Epithelial cell of proximal tubule (primary cell): ENCODE measurements around the gene UST. TPM values are rescaled to one million over a fixed set of nuclear protein-coding genes. Genes with fewer than 3 reads are reported as not detected.

ENCODE experiments used
- DNase-seq: peaks from one replicate; pipeline ENCODE4 v3.0.0-alpha.2; 2011; ENCODE audit warnings: low read depth
- H3K4me3 ChIP-seq: 2 replicates; pipeline ENCODE4 v1.5.1; 2011; ENCODE audit warnings: low read depth, mild to moderate bottlenecking, low read length
- CTCF ChIP-seq: conservative IDR thresholded peaks from 2 replicates; pipeline ENCODE4 v1.5.1; 2012; ENCODE audit warnings: low read depth, mild to moderate bottlenecking, low read length
- total RNA-seq: library from RNA; depleted of rRNA; stranded (reverse); fragments of >200 nt; gene quantifications from 2 replicates; pipeline ENCODE4 v1.2.3, GENCODE V29; 2015

UST gene
- total RNA-seq, 1 donor from 2014 or later = 1.1 TPM

GRCh38 chr6:148867862-148868261 lies 121.0 kb downstream of the UST start:
- no peak overlapping the region for H3K4me3 ChIP-seq
- no peak for TF ChIP-seq CTCF
- no peak for DNase-seq

DNA sequence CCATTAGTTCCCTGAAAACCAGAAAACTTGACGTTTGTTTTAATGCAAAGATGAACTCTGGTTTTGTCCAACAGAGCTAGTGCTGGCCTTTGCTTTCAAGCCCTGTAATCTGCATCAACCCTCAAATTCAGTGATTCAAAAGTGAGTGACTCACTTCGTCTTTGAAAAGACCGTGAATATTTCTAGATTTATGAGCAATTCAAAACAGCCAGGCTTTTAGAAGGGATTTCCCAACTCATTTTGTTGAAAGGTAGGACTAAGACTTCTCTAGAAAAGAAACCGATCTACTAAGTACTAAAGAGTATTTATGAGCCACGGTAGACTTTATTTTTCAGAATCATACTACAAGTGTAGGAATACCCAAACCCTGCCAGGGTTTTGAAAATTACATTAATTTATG lies 121.5 kb downstream of the UST start:
- H3K4me3 ChIP-seq = no peak overlapping the region
- DNase-seq = no peak
- TF ChIP-seq CTCF = no peak

DNA sequence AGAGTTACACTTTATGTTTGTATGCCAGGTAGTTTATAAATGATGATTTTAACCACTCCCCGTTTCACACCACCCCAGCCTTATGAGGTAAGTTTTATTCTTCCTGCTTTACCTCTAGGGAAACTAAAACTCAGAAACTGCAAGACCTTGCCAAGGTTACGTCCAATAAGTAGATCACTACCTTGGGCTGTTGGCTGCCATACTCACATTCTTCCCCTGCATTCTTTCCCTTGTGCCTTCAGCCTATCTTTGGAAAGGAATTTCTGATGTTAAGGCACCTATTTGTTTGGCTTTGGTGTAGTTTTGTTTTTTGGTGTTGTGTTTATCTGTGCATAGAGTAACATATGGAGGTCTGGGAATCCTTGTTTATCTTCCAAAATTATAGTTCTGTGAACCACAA lies 122.1 kb downstream of the UST start:
- DNase-seq = no peak
- H3K4me3 ChIP-seq = no peak overlapping the region
- no peak for TF ChIP-seq CTCF

- TF ChIP-seq CTCF = no peak
- no peak for DNase-seq
- no peak overlapping the region for H3K4me3 ChIP-seq
Measured at GRCh38 chr6:148869585-148869984, 122.8 kb downstream of the UST start.

DNA sequence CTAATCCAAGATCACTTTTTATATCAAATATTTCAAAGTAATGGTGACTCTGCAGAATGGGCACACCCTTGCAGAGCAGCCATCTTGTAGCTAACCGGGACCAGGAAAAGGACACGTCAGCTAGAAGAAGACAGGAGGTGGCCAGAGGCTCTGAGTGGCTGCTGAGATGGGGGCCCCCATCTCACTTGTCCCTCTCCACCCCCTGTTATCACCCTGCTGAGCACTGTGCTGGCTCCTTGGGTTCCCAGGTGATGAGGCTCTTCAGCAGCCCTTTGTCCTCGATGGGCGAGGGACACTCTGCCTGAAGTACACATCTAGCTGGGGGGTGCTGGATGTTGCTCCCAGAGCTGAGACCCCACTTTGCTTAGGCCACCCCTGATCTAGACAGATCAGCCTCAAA lies 126.3 kb downstream of the UST start:
- no peak overlapping the region for H3K4me3 ChIP-seq
- DNase-seq = no peak
- no peak for TF ChIP-seq CTCF

DNA sequence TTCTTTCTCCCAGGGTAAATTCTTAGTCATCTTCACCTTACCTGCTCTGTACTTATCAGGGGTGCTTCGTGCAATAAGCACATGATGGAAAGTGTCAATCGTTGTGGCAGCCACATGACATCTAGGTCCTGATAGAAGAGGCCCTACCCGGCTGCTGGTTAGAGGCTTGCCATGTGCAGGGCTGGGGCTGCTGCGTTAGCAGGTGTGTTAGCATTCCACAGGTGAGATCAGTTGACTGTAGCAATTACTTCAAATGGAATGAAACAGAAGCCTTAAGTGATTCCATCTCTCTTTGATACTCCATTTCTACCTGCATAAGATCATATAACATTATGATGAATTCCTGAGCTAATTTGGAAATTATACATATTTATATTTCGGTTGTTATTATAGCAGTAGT lies 127.0 kb downstream of the UST start:
- DNase-seq = no peak
- no peak for TF ChIP-seq CTCF
- H3K4me3 ChIP-seq = no peak overlapping the region

DNA sequence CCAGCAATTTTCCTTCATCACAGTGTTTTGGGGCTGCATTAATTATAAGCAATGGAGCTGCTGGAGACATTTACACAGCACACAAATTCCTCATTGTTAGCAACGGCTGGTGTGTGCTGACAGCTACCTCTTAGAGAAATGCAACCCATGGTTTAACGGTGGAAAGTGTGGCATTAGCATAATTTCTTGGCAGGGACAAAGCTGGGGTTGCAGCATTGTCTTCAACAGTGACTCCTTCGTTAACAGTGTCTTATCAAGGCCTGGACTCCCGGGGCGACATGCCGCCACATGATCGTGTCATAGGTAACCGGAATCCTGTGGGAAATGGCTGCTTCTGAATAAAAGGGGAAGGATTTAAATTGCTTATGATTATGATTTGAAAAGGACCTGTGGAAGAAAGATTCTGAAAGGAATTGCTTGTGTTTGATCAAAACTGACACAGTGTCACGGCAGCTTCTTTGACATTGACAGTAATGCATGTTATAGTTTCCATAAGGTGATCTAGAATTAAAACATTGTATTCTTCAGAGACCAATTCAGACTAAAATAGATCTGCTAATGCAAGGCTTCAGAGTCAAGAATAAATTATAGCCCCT lies 128.0 kb downstream of the UST start:
- no peak overlapping the region for H3K4me3 ChIP-seq
- no peak for DNase-seq
- TF ChIP-seq CTCF = no peak
